ELF-1 (cell line): ENCODE results near the gene DDX53.

Experiments used
- DNase-seq: peaks from one replicate; pipeline ENCODE4 v3.0.0-alpha.2; 2016; ENCODE audit warnings: low read depth, low spot score

DDX53 gene

GRCh38 chrX:22999696-23000223, at the start of gene DDX53:
DDX53 (plus strand) TSS chrX:22999960; CDS start chrX:23000058, 98 bp downstream.
- no peak for DNase-seq

- no peak for DNase-seq
Measured at GRCh38 chrX:22950269-22951266, 49.2 kb upstream of the DDX53 start.

DNA sequence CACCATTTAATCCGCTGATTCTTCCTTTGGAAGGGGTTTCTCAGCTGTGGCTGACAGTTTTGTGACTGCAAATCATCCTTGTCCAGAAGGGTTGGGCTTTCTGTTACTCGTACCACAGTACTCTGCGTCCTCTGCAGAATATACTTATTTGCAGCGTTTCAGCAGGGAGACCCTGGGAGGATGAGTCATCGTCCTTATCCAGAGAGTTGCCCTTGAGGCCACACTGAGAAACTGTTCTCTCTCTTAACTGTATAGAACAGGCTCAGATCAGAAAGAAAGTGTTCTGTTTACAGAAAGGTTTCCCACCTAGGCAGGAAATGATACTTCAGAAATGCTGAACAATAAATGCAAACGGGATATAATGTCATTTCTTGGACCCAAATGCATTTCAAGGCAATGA, 47.8 kb upstream of the DDX53 start:
- peak; percentile 31 for DNase-seq

- no peak for DNase-seq
Measured at GRCh38 chrX:22958250-22958649, 41.5 kb upstream of the DDX53 start.

GRCh38 chrX:22959204-22959920, 40.4 kb upstream of the DDX53 start:
- no peak for DNase-seq

- DNase-seq = no peak
Measured at GRCh38 chrX:22963196-22963595, 36.6 kb upstream of the DDX53 start.

GRCh38 chrX:22968494-22968893, 31.3 kb upstream of the DDX53 start:
- DNase-seq = no peak

DNA sequence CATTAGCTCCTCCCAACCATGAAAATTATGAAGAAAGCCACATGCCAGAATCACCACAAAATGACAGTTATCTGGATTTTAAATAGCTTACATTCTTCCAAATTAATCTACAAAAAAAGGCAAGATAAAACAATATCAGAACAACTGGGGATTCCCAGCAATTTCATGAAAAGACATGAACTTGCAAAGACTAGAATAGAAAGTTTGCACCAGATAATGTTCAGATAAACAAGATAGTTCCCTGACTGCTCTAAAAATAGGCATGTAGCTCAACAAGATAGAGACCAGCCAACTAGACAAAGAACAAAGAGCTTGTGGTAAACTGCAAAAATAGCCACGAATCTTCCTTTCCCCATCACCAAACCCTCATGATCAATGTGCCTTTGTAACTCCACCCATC, 30.3 kb upstream of the DDX53 start:
- no peak for DNase-seq

DNA sequence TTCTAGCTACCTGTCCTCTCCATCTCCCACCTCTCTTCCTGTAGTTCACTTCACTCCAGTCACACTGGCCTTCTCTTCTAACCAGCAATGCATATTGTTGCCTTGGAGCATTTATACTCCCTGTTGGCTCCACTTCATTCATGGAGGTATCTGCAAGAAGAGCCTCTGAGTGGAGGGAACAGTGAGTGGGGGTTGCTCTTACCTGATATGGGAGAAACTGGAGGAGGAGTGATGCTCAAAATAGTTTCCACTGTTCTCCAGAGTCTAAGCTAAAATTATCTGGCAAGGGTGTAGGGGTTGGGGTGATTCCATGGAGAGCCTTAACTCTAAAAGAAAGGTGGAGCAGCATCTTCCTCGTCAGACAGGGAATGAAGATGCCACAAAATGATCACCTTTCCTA, 28.9 kb upstream of the DDX53 start:
- no peak for DNase-seq

- no peak for DNase-seq
Measured at GRCh38 chrX:22974616-22975015, 25.1 kb upstream of the DDX53 start.

- no peak for DNase-seq
Measured at GRCh38 chrX:22975786-22976185, 24.0 kb upstream of the DDX53 start.

GRCh38 chrX:22985958-22986357, 13.8 kb upstream of the DDX53 start:
- DNase-seq = no peak

DNA sequence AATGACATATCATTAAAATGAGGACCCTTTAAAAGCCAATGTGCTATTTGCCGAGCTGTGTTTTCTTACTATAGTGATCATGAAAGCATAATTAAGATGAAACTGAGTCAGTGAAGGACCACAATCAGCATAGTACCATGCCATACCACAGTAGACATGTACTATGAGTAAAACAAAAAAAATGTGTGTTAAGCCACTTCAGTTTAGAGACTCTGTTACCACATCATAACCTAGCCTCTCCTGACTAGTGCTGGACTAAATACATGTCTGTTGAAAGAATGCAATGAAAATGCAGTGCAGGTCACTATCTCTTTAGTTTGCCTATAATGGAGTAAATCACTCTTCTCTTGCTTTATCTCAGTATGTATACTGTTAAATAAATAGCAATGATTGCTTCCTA, 12.3 kb upstream of the DDX53 start:
- DNase-seq = no peak

DNA sequence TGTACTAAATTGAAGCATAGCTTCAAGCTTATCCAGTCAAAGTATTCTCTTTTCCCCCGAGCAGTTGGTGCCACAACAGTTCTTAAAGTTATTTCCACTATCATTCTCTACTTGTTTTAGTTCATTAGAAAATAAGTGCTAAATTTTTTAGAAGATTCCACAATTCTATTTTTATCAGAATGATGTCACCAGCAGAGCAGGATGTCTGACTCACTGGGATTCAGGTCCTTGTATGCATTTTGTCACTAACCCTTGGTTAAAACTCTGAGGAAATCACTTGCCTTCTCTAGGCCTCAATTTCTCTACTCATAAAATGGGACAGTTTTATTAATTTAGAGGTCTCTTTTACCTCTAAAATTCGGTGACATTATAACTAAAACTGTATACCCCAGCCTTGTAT, 3.4 kb downstream of the DDX53 start:
- DNase-seq = no peak

GRCh38 chrX:23008431-23009099, 8.8 kb downstream of the DDX53 start:
- peak; percentile 24 for DNase-seq

DNA sequence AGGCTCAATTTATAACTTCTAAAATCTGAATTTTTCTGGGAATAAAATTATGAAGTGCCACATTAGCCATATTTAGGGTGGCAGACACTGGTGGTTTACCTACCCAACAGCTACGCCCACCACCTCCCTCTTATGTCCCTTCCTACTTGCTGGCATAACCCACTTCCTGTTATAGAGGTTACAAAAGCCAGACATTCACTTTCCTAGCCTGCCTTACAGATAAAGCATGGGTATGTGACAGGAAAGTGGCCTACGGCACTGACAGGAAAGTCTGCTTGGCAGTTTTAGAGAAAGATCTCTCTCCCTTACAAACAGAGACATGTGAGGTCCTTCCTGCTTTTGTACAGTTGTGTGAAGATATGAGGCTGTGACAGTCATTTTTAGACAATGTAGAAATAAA, 12.4 kb downstream of the DDX53 start:
- no peak for DNase-seq

DNA sequence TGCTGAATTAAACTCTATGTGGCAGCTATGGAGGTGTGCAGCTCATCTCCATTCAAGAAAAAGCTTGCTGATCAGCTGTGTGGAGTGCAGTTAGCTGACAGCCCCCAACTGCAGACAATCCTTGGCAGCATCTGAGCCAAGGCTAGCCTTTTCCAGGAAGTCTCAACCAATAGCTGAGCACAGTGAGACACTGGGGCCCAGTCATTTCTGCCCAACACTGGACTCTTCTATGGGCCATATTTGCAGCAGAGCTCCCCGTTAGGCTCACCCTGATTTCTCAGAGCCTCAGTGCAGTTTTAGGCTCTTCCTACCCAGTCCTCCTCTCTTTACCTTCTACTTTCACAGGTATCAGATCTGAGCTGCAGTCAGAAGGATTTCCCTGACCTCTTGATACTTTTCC, 12.9 kb downstream of the DDX53 start:
- DNase-seq = no peak

DNA sequence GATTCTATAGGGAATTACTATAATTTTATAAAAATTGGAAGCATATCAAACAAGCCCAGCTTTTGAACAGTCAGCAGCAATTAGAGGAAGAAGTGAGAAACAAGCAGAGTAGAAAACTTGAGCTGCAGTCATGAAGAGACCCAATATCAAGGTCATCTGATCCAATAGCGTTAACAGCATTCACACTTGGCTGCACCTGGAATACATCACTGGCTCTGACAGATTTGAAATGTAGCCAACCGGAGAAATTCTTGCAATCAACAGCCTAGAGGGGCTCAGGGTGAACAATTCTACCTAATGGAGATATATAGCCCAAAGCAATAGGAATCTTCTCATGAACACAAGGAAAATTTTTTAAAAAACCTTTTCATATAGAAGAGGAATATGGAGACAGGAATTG, 13.6 kb downstream of the DDX53 start:
- no peak for DNase-seq

- DNase-seq = no peak
Measured at GRCh38 chrX:23031600-23031999, 31.8 kb downstream of the DDX53 start.

GRCh38 chrX:23035493-23035892, 35.7 kb downstream of the DDX53 start:
- DNase-seq = peak; percentile 13

GRCh38 chrX:23046443-23046842, 46.7 kb downstream of the DDX53 start:
- no peak for DNase-seq
